HG03139 (cell line): ENCODE results near the gene MED27.

ENCODE experiments used
- ATAC-seq: cut with Tn5 transposase; IDR thresholded peaks from one replicate; pipeline ENCODE4 v1.9.1; 2021; ENCODE audit not compliant: unreplicated experiment

The MED27 gene

DNA sequence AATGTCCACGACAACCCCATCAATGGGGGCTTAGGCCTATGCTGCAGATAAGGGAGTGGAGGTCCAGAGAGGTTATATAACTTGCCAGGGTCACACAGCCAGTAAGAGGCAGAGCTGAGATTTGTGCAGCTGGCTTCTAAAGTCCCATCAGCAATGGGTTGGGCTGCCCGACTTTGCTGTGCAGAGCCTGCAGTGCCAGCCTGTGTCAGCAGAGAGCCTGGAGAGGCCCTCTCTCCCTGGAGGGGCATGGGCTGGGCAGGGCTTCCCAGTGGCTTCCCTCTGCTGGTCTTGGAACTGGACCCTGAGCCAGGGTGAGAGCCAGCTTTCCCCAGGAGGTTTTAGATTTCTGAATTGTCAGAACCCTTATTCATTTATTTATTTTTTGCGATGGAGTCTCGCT is 262.6 kb downstream of the MED27 start:
- ATAC-seq = no peak

DNA sequence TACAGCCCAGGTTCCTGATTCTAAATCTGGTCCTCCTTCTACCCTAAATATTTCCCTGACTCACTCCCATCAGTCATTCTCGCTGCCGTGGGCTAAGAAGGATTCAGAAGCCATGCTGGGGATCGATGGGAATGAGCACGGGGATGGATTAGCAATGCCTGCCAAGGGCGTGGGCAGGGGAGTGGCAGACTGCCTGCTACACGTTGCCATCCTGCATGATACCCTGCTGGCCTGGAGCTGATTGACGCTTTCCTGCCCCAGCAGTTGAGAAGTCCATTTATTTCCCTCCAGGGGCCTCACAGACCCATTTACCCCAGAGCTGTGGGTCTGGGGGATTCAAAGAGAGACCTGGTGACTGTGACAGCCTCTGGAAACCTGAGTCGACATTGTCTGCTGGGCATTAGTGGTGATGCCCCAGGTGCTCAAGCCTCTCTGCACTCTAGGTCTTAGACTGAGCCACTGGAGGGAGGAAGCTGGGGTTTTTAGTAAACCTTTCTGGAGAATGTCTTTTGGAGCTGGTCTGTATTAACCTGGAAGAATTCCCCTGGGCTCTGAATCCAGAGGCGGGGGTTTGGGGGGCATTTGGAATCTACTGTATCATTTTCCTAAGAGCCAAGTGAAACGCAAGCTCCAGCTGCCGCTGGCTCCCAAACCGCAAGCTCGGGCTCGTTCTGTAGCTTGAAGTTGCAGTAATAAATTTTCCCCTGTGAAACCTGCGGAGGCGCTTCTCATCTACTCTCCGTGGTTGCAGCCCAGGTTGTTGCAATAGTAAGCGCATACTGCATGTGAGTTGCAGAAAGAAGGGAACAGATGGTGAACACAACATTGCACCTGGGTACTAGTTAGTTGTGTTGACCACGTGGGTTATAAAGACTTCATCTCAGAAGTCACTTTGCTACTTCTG is 263.4 kb downstream of the MED27 start:
- ATAC-seq = no peak

DNA sequence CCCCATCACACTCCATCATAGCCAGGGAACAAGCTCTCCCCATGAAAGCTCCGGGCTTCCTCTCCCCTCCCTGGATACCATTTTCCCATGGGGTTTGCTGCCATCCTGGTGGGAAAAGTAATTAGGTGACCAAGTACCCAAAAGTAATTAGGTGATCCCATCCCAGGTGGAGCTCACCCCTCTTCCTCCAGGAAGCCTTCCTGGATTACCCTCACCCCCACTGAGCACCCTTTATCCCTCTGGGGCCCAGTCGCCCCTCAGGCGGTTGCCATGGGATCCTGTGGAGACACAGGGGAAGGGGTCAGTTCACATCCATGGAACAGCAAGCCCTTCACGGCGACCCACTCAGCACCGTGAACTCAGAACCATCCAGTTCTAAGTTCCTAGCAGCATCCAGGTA is 265.0 kb downstream of the MED27 start:
- no peak for ATAC-seq

DNA sequence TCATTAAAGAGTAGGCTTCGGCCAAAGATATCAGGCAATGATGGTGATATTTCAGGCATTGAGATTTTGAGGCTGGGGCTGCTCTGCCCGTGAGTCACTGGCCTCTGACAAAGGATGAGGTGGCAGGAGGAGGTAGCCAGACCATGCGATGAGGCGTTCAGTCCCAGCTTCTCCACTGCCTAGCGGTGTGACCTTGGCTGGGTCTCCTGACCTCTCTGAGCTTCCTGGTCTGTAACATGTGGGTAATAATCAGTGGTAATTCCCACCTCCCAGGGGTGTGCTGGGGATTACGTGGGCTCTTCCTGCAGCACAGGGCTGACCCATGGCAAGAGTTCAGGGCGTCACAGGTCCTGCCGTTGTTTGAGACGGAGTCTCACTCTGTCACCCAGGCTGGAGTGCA is 266.6 kb downstream of the MED27 start:
- no peak for ATAC-seq

DNA sequence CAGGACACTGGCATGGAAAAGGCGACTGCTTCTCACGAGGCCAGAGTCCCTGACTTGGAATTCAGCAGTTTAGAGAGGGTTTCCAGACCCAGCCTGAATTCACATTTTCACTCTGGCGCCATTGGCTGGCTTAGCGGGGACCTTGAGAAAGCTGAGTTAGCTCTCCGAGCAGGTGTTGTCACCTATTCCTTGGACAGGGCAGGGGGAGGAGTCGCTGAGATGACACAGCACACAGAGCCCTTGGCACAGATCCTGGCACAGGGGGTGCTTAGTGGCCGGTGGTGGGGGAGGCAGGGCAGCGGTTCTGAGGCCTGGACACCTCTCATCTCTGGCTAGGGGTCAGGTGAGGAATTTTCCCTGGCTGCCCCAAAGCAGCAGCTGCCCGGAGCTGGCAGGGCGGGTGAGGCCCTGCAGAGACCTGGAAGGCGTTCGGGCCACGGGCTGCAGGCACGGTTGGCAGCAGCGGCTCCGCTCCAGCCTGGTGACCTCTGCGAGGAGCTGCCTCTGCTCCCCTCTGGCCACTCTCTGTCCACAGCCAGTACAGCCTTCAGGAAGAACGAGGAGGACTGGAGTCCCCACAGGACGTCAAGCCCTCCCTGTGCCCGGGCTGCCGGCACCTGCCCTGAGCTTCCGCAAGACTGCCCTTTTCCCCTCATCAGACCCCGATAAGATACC is 267.4 kb downstream of the MED27 start:
- ATAC-seq = no peak

DNA sequence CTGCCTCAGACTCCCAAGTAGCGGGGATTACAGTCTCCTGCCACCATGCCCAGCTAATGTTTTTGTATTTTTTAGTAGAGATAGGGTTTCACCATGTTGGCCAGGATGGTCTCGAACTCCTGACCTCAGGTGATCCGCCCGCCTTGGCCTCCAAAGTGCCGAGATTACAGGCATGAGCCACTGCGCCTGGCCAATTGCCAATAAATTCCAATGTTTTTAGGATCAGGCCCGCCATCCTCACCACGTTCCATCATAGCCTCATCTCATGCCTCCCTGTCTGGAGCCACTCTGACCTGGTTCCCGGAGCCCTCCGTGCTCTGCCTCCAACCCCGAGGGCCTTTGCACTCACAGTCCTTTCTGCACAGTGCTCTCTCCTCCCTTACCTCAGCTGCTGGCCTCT is 268.3 kb downstream of the MED27 start:
- ATAC-seq = no peak

DNA sequence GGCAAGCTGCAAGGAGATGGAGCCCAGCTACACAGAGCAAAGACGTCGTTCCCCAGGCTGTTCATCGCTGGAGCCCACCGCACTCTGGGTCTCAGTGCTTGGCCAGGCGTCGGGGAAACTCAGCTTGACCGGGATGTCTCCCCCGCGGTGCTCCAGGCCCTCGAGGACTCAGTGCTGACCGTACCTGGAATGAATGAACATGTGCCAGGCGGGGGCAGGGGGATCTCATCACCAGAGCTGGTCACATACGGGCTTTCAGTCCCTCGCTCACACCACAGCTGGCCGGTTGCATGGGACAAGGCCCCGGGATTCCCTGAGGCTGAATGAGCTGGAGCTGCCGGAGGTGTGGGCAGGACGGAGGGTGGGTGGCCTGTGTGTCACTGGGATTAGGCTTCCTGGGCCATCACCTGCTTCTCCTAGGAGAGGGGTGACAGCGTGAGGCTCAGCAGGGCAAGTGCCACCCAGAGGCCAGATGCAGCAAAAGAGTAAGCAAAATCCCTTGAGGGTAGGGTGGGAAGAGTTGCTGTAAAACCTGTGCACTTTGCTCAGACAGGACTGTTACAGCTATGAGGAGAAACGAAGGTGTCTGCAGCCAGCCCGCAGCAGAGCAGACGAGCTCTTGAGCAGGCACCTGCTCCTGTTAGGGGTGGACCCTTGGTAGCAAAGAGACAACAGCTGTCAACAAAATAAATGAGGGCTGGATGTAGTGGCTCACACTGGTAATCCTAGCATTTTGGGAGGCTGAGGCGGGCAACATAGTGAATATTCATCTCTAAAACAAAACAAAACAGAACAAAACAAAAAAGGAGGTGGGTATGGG is 269.1 kb downstream of the MED27 start:
- no peak for ATAC-seq
